HCT116 (cell line): Measurements from ENCODE around the gene SPSB1. TPM values are rescaled to one million over a fixed set of nuclear protein-coding genes. Genes with fewer than 3 reads are reported as not detected.
A peak's percentile ranks its signal among the peaks of the same experiment; 100 is the strongest.

Source experiments
- ATAC-seq: fragments of 200-7000 bp; cut with Tn5 transposase; 2 replicates; pipeline ENCODE4 v1.9.1; 2020; ENCODE audit warnings: mild to moderate bottlenecking, moderate library complexity
- BruUV-seq: library from RNA; stranded (reverse); fragments of 400-500 nt; replicated peaks from 2 replicates; lab custom pipeline; 2021; lab: Mats Ljungman, UMichigan
- CTCF ChIA-PET: fragments of 300-600 bp; sonication (Branson Sonifier 250); formaldehyde crosslinking; loops from one replicate; lab custom pipeline; 2021; ENCODE audit warnings: antibody characterized with exemption; lab: Charles Lee
- POLR2A ChIA-PET: fragments of 300-600, 350-600 bp; sonication (Branson Sonifier 250); formaldehyde crosslinking; loops from one replicate; lab custom pipeline; 2021; ENCODE audit warnings: antibody characterized with exemption; lab: Charles Lee
- RAD21 ChIA-PET, 2 experiments: fragments of 300-600 bp; sonication (Branson Sonifier 250); formaldehyde crosslinking; loops; one replicate each; lab custom pipeline; 2023; ENCODE audit warnings: low total read pairs in 2 of 2; ENCODE audit not compliant: uncharacterized antibody in 2 of 2, unreplicated experiment in 2 of 2, low non-redundant PET in 1 of 2; lab: Charles Lee
- DNase-seq: peaks from one replicate; pipeline ENCODE4 v3.0.0-alpha.2; 2010; ENCODE audit warnings: low read depth, low spot score
- H2AFZ ChIP-seq: fragments of 200-600 bp; shearing (Covaris generic), sonication (generic); 2 replicates; pipeline ENCODE4 v1.6.1; 2017; ENCODE audit warnings: low read depth, mixed run types, mixed read lengths, antibody characterized with exemption, low read length; ENCODE audit not compliant: poor library complexity, severe bottlenecking
- H3K27ac ChIP-seq: 2 replicates; pipeline ENCODE4 v1.5.1; 2012; ENCODE audit warnings: low read depth, low read length
- H3K27me3 ChIP-seq: fragments of 200-600 bp; sonication (generic); 2 replicates; pipeline ENCODE4 v1.6.1; 2016; ENCODE audit warnings: mixed run types, low read length, mixed read lengths; ENCODE audit not compliant: insufficient read depth
- H3K36me3 ChIP-seq, 2 experiments: fragments of 200-500 bp in 1 of 2; fragments of 200-600 bp in 1 of 2; sonication (Bioruptor generic) in 1 of 2; sonication (generic) in 1 of 2; 2 replicates each; pipeline versions ENCODE4 v1.5.1 to v1.6.1; 2014 to 2016; ENCODE audit warnings: low read length in 2 of 2, inconsistent platforms in 1 of 2, mixed read lengths in 1 of 2, mixed run types in 1 of 2; ENCODE audit not compliant: insufficient read depth in 2 of 2, control insufficient read depth in 1 of 2
- H3K4me1 ChIP-seq, 2 experiments: fragments of 200-600 bp in 1 of 2; sonication (generic) in 1 of 2; 2 replicates each; pipeline versions ENCODE4 v1.5.1 to v1.6.1; 2012 to 2017; ENCODE audit warnings: low read length in 2 of 2, inconsistent platforms in 1 of 2, mild to moderate bottlenecking in 1 of 2, mixed read lengths in 1 of 2, mixed run types in 1 of 2, moderate library complexity in 1 of 2; ENCODE audit not compliant: insufficient read depth in 2 of 2, control insufficient read depth in 1 of 2
- H3K4me2 ChIP-seq: fragments of 200-600 bp; sonication (generic); 2 replicates; pipeline ENCODE4 v1.6.1; 2017; ENCODE audit warnings: mixed run types, low read length, mixed read lengths
- H3K4me3 ChIP-seq, 2 experiments: fragments of 200-600 bp in 1 of 2; sonication (generic) in 1 of 2; replicated peaks in 1 of 2; 2 replicates each; pipeline ENCODE4 v1.5.1; 2011 to 2016; ENCODE audit warnings: low read length in 2 of 2, control low read depth in 1 of 2, low read depth in 1 of 2, mild to moderate bottlenecking in 1 of 2, mixed read lengths in 1 of 2, mixed run types in 1 of 2
- H3K79me2 ChIP-seq: fragments of 200-600 bp; sonication (generic); 2 replicates; pipeline ENCODE4 v1.6.1; 2017; ENCODE audit warnings: mild to moderate bottlenecking, mixed run types, low read length, moderate library complexity, mixed read lengths; ENCODE audit not compliant: insufficient read depth
- H3K9ac ChIP-seq: fragments of 200-600 bp; sonication (generic); 2 replicates; pipeline ENCODE4 v1.6.1; 2016; ENCODE audit warnings: low read length, mixed read lengths
- H3K9me2 ChIP-seq: fragments of 200-600 bp; sonication (generic), shearing (Covaris generic); 2 replicates; pipeline ENCODE4 v1.6.1; 2017; ENCODE audit warnings: mixed run types, mild to moderate bottlenecking, moderate library complexity; ENCODE audit not compliant: insufficient read depth
- H3K9me3 ChIP-seq, 2 experiments: fragments of 200-500 bp in 1 of 2; fragments of 200-600 bp in 1 of 2; sonication (Bioruptor generic) in 1 of 2; sonication (generic) in 1 of 2; 2 replicates each; pipeline ENCODE4 v1.6.1; 2014 to 2017; ENCODE audit warnings: low read length in 2 of 2, mixed read lengths in 2 of 2, inconsistent platforms in 1 of 2, low read depth in 1 of 2, mild to moderate bottlenecking in 1 of 2, mixed run types in 1 of 2, moderate library complexity in 1 of 2; ENCODE audit not compliant: control insufficient read depth in 1 of 2, insufficient read depth in 1 of 2
- H4K20me1 ChIP-seq: fragments of 200-600 bp; sonication (generic), shearing (Covaris generic); 2 replicates; pipeline ENCODE4 v1.6.1; 2017; ENCODE audit warnings: mixed run types, mild to moderate bottlenecking, moderate library complexity; ENCODE audit not compliant: insufficient read depth
- FOSL1 ChIP-seq: IDR thresholded peaks from 2 replicates; pipeline ENCODE4 v1.6.1; 2012; ENCODE audit warnings: low read depth
- SRF ChIP-seq: IDR thresholded peaks from 2 replicates; pipeline ENCODE4 v1.6.1; 2012; ENCODE audit warnings: low read depth
- ZFX ChIP-seq: fragments of 450-650 bp; IDR thresholded peaks from 2 replicates; pipeline ENCODE4 v1.6.1; 2017
- intact Hi-C: fragments of 100-400 bp; cut with micrococcal nuclease; formaldehyde crosslinking; loops from 2 replicates; pipeline ENCODE4 v1.10.0; 2022
- total RNA-seq: library from RNA; stranded (reverse); gene quantifications from one replicate; pipeline ENCODE4 v1.2.1, GENCODE V29; 2021; ENCODE audit not compliant: unreplicated experiment

The SPSB1 gene
- total RNA-seq, 1 experiment from 2014 or later, result 10.8 TPM

DNA sequence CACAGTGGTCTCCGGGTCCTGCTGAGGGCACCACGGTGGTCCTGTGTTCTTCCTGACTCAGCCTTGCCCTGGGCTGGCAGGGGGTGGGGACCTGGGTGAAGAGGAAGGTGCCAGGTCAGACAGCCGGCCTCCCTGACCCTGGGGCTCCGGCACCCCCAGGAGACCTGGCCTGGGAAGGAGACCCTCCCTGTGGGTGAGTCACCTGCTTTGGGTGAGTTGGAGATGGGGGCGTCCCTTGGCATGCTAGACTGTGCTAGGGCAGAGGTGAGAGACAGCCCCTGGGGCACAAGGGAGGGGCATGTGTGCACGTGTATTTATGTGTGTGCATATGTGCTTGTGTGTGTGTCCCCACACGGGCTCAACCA is 23.4 kb downstream of the SPSB1 start:
- no peak overlapping the region for H2AFZ ChIP-seq
- ATAC-seq, result no peak
- peak overlapping the region; percentile 15 for H3K4me2 ChIP-seq
- H3K9ac ChIP-seq, result no peak overlapping the region
- peak overlapping the region; percentile 33; the same call in 1 of the 2 replicates for H3K27ac ChIP-seq
- no TSS peak for BruUV-seq
- H4K20me1 ChIP-seq, result no peaks in the 10 kb centered on the region
- H3K27me3 ChIP-seq, result no peaks in the 10 kb centered on the region
- peaks cover 58% of the 10 kb centered on the region for H3K79me2 ChIP-seq
- no peaks in the 10 kb centered on the region for H3K36me3 ChIP-seq
- intact Hi-C loops, result no loop called here
- no peak for TF ChIP-seq SRF
- H3K4me3 ChIP-seq, result no peak overlapping the region
- no peaks in the 10 kb centered on the region for H3K9me3 ChIP-seq
- ChIA-PET CTCF (no interaction called here), POLR2A (no interaction called here), RAD21 (no interaction called here)
- DNase-seq, result no peak
- H3K4me1 ChIP-seq, result peaks cover 14 to 34% of the 10 kb centered on the region in 2 experiments
- no peaks in the 10 kb centered on the region for H3K9me2 ChIP-seq

DNA sequence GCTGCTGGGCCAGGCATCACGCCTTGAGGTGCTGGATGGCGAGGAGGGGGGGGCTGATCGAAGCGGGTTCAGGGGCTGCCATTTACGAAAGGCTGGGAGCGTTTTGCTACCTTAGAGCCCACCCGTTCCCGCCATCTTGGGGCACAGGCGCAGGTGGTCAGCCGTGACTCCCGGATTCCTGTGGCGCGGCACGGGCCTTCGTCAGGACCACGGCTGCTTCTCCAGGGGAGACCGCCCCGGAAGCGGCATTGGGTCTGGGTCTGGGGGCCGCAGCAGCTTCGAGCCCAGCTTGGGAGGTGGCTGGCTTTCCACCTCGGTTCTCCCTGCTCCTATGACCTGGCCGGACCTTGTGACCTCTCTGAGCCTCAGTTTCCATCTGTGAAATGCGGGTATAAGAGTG is 23.8 kb downstream of the SPSB1 start:
- no peak for ATAC-seq
- Histone ChIP-seq H3K36me3 (no peaks in the 10 kb centered on the region), H3K4me1 (peaks cover 14 to 34% of the 10 kb centered on the region in 2 experiments), H3K4me3 (no peak overlapping the region), H3K9ac (no peak overlapping the region), H3K27me3 (no peaks in the 10 kb centered on the region), H3K79me2 (peaks cover 57% of the 10 kb centered on the region), H4K20me1 (no peaks in the 10 kb centered on the region), H3K27ac (peak overlapping the region; percentile 33; the same call in 1 of the 2 replicates), H3K9me2 (no peaks in the 10 kb centered on the region), H3K4me2 (0 out of 2 replicates have a peak overlapping the region, but pooled peaks have one; percentile 56), H3K9me3 (no peaks in the 10 kb centered on the region), H2AFZ (no peak overlapping the region)
- POLR2A ChIA-PET, result no interaction called here
- no TSS peak for BruUV-seq
- no peak for DNase-seq
- TF ChIP-seq FOSL1, result no peak
- TF ChIP-seq ZFX, result no peak
- CTCF ChIA-PET, result no interaction called here
- RAD21 ChIA-PET, result no interaction called here
- intact Hi-C loops, result no loop called here
